ENCODE results near the gene NEO1. TPM values are rescaled to one million over a fixed set of nuclear protein-coding genes. Genes with fewer than 3 reads are reported as not detected.

Gene NEO1
- total and polyA plus RNA-seq, 2 of the 13 experiments (the other 11 are each of a cell fraction or from before 2014, with no cell fraction given) = 8.4 to 11.0 TPM

- no peaks in the 10 kb centered on the region for H4K20me1 ChIP-seq (ENCODE audit: insufficient read depth, low read length)
- 4% methylated on average over 1 of the region's 1 CpG for WGBS (ENCODE audit: low lambda C conversion rate)
- DNase-seq (ENCODE audit: low spot score) = no peak
- CTCF ChIA-PET (ENCODE audit: low intra/inter-chr PET ratio, low total read pairs) = no interaction called here
- intact Hi-C loops (cut with micrococcal nuclease; ENCODE audit: unreplicated experiment) (no loop called here), in situ Hi-C loops (cut with HindIII; ENCODE audit: extremely low pct_ligation_motif_present, low pct_unique_long_range_greater_than_20kb) (no loop called here)
- H3K9ac ChIP-seq (ENCODE audit: insufficient read depth, low read depth, low read length) = no peak overlapping the region
- no peaks in the 10 kb centered on the region for H3K9me3 ChIP-seq (ENCODE audit: low read length)
- H3K27ac ChIP-seq (ENCODE audit: extremely low read length, insufficient read depth, low read length) = no peak overlapping the region
- no TSS peak for BruUV-seq (replicated peaks)
- POLR2A ChIA-PET = no interaction called here
- H3K4me1 ChIP-seq (ENCODE audit: insufficient read depth, low read length) = no peaks in the 10 kb centered on the region
- no peak for ATAC-seq
- no peak overlapping the region for H2AFZ ChIP-seq (ENCODE audit: low read length)
- no peak overlapping the region for H3K4me2 ChIP-seq (ENCODE audit: low read depth, low read length)
- no peaks in the 10 kb centered on the region for H3K36me3 ChIP-seq (replicated peaks in 1 of 2; ENCODE audit: control insufficient read depth in 1 of 2, insufficient read depth in 2 of 2, low read length in 2 of 2)
- H3K27me3 ChIP-seq (ENCODE audit: control insufficient read depth in 1 of 2, insufficient read depth in 2 of 2, low read length in 2 of 2) = peaks cover 0 to 21% of the 10 kb centered on the region in 2 experiments; a peak in 2 of 5 replicates
- no peak for TF ChIP-seq ZNF331 (CRISPR knock-in tag; IDR thresholded peaks at IDR 0.05)
- no peak for TF ChIP-seq NRL (CRISPR knock-in tag; IDR thresholded peaks at IDR 0.05; ENCODE audit: borderline replicate concordance)
- no peak for TF ChIP-seq BATF2 (CRISPR knock-in tag; IDR thresholded peaks at IDR 0.05)
- TF ChIP-seq U2AF1 (optimal IDR thresholded peaks at IDR 0.05; ENCODE audit: low read depth, low read length) = no peak
- TF ChIP-seq RFXANK (CRISPR knock-in tag; IDR thresholded peaks at IDR 0.05) = no peak
- TF ChIP-seq NFYC (CRISPR knock-in tag; IDR thresholded peaks at IDR 0.05) = no peak
- no peak for TF ChIP-seq RBM39 (IDR thresholded peaks at IDR 0.05; ENCODE audit: low read depth, low read length, poor library complexity, severe bottlenecking)
- TF ChIP-seq ZBTB2 (CRISPR knock-in tag; IDR thresholded peaks at IDR 0.05; ENCODE audit: low read depth) = no peak
- no peak for TF ChIP-seq ZNF414 (CRISPR knock-in tag; IDR thresholded peaks at IDR 0.05)
- TF ChIP-seq MAF1 (CRISPR knock-in tag; IDR thresholded peaks at IDR 0.05; ENCODE audit: borderline replicate concordance) = no peak
- no peak for TF ChIP-seq ZNF563 (CRISPR knock-in tag; IDR thresholded peaks at IDR 0.05)
- no peak for TF ChIP-seq ELF3 (CRISPR knock-in tag; IDR thresholded peaks at IDR 0.05)
- TF ChIP-seq NFIC (IDR thresholded peaks at IDR 0.05; ENCODE audit: low read length) = no peak
- no peak overlapping the region for H3K4me3 ChIP-seq (replicated peaks in 1 of 3; ENCODE audit: insufficient read depth in 1 of 3, low read depth in 2 of 3, low read length in 3 of 3)
- no peak for FAIRE-seq
- H3K79me2 ChIP-seq (ENCODE audit: insufficient read depth, low read length) = no peaks in the 10 kb centered on the region
Observed at GRCh38 chr15:73006523-73006922, 45.7 kb upstream of the NEO1 start.
